Measurements from ENCODE around the gene TOM1. TPM values are rescaled to one million over a fixed set of nuclear protein-coding genes. Genes with fewer than 3 reads are reported as not detected.

The TOM1 gene
- polyA plus RNA-seq, 1 of the 3 experiments (the other 2 are of a cell fraction), result 26.9 TPM

DNA sequence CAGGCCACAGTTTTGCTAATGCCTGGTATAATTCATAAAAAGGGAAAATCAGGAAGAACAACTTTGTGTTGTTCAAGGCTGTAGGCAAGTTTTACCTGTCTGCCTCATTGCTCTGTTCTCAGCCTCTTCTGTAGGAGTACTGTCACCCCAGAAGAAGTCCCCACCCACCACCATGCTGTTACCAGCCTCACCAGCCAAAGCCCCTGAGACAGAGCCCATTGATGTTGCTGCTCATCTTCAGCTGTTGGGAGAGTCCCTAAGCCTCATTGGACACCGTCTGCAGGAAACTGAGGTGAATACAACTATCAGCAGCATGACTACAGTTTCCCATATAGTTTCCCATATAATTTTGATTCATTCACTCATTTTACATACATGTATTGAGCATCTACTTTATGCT, 11.6 kb upstream of the TOM1 start:
- Histone ChIP-seq H3K79me2 (ENCODE audit: insufficient read depth) (peaks cover 3% of the 10 kb centered on the region; the same call in 1 of the 2 replicates), H2AFZ (ENCODE audit: low read depth) (no peak overlapping the region), H3K27me3 (ENCODE audit: insufficient read depth) (no peaks in the 10 kb centered on the region), H3K4me1 (ENCODE audit: control insufficient read depth in 1 of 2, insufficient read depth in 2 of 2, low read depth in 1 of 2, low read length in 1 of 2) (no peaks in the 10 kb centered on the region), H3K9me2 (no peaks in the 10 kb centered on the region), H4K20me1 (ENCODE audit: insufficient read depth) (no peaks in the 10 kb centered on the region), H3K9me3 (no peaks in the 10 kb centered on the region), H3K4me3 (ENCODE audit: low read depth in 2 of 2, low read length in 1 of 2) (no peak overlapping the region), H3K36me3 (replicated peaks in 1 of 2; ENCODE audit: control insufficient read depth in 1 of 2, insufficient read depth in 2 of 2, low read length in 1 of 2) (peaks cover 69 to 74% of the 10 kb centered on the region in 2 experiments), H3K4me2 (no peak overlapping the region), H3F3A (replicated peaks; ENCODE audit: insufficient read depth) (peaks cover 4% of the 10 kb centered on the region), H3K27ac (ENCODE audit: low read depth in 2 of 2, low read length in 1 of 2) (no peak overlapping the region), H3K9ac (no peak overlapping the region)
- POLR2A ChIA-PET, result no interaction called here
- TF ChIP-seq, protein P1, sequence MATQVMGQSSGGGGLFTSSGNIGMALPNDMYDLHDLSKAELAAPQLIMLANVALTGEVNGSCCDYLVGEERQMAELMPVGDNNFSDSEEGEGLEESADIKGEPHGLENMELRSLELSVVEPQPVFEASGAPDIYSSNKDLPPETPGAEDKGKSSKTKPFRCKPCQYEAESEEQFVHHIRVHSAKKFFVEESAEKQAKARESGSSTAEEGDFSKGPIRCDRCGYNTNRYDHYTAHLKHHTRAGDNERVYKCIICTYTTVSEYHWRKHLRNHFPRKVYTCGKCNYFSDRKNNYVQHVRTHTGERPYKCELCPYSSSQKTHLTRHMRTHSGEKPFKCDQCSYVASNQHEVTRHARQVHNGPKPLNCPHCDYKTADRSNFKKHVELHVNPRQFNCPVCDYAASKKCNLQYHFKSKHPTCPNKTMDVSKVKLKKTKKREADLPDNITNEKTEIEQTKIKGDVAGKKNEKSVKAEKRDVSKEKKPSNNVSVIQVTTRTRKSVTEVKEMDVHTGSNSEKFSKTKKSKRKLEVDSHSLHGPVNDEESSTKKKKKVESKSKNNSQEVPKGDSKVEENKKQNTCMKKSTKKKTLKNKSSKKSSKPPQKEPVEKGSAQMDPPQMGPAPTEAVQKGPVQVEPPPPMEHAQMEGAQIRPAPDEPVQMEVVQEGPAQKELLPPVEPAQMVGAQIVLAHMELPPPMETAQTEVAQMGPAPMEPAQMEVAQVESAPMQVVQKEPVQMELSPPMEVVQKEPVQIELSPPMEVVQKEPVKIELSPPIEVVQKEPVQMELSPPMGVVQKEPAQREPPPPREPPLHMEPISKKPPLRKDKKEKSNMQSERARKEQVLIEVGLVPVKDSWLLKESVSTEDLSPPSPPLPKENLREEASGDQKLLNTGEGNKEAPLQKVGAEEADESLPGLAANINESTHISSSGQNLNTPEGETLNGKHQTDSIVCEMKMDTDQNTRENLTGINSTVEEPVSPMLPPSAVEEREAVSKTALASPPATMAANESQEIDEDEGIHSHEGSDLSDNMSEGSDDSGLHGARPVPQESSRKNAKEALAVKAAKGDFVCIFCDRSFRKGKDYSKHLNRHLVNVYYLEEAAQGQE (IDR thresholded peaks at IDR 0.05; ENCODE audit: low read depth, low read length), result no peak
- no peak for TF ChIP-seq TAF1 (IDR thresholded peaks at IDR 0.05; ENCODE audit: borderline replicate concordance, low read depth, low read length)
- no peak for TF ChIP-seq ELF1 (IDR thresholded peaks at IDR 0.05)
- TF ChIP-seq NFIC (IDR thresholded peaks at IDR 0.05; ENCODE audit: borderline replicate concordance), result no peak
- TF ChIP-seq, protein P2, sequence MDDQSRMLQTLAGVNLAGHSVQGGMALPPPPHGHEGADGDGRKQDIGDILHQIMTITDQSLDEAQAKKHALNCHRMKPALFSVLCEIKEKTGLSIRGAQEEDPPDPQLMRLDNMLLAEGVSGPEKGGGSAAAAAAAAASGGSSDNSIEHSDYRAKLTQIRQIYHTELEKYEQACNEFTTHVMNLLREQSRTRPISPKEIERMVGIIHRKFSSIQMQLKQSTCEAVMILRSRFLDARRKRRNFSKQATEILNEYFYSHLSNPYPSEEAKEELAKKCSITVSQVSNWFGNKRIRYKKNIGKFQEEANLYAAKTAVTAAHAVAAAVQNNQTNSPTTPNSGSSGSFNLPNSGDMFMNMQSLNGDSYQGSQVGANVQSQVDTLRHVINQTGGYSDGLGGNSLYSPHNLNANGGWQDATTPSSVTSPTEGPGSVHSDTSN (IDR thresholded peaks at IDR 0.05), result no peak
- TF ChIP-seq, protein P3, sequence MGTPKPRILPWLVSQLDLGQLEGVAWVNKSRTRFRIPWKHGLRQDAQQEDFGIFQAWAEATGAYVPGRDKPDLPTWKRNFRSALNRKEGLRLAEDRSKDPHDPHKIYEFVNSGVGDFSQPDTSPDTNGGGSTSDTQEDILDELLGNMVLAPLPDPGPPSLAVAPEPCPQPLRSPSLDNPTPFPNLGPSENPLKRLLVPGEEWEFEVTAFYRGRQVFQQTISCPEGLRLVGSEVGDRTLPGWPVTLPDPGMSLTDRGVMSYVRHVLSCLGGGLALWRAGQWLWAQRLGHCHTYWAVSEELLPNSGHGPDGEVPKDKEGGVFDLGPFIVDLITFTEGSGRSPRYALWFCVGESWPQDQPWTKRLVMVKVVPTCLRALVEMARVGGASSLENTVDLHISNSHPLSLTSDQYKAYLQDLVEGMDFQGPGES (IDR thresholded peaks at IDR 0.05; ENCODE audit: low read depth, low read length), result no peak
- no peak for TF ChIP-seq FOXM1 (IDR thresholded peaks at IDR 0.05; ENCODE audit: low read depth)
- TF ChIP-seq RAD21 (IDR thresholded peaks at IDR 0.05; ENCODE audit: low read length), result no peak
- no peak for TF ChIP-seq RFX5 (IDR thresholded peaks at IDR 0.05; ENCODE audit: low read length)
- no peak for TF ChIP-seq MXI1 (IDR thresholded peaks at IDR 0.05; ENCODE audit: low read depth, low read length)
- no peak for TF ChIP-seq CHD2 (IDR thresholded peaks at IDR 0.05; ENCODE audit: low read length, partially characterized antibody)
- TF ChIP-seq, protein P4, sequence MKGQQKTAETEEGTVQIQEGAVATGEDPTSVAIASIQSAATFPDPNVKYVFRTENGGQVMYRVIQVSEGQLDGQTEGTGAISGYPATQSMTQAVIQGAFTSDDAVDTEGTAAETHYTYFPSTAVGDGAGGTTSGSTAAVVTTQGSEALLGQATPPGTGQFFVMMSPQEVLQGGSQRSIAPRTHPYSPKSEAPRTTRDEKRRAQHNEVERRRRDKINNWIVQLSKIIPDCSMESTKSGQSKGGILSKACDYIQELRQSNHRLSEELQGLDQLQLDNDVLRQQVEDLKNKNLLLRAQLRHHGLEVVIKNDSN (IDR thresholded peaks at IDR 0.05; ENCODE audit: borderline replicate concordance, low read depth), result no peak
- no peak for DNase-seq
- WGBS (ENCODE audit: low lambda C conversion rate), result 100% methylated on average over 1 of the region's 1 CpG
- CTCF ChIA-PET, result no interaction called here

Measured in SK-N-SH (cell line).